Skin epidermis (tissue), 12 donors: ENCODE data around the gene SCARF2.
"Not testable (repeated sequence)": the region's sequence is repeated elsewhere in the genome, so short reads cannot be mapped to it uniquely, and the experiment has no call there.

Experiments used
- H3K27ac ChIP-seq, 21 experiments: fragments of 200-600 bp; sonication (generic) in 11 of 21; one replicate each; pipeline ENCODE4 v1.5.0; 2020; ENCODE audit warnings: mild to moderate bottlenecking in 3 of 21, inconsistent platforms in 2 of 21, moderate library complexity in 2 of 21
- H3K4me3 ChIP-seq, 7 experiments: fragments of 200-600 bp; sonication (generic) in 2 of 7; one replicate each; pipeline ENCODE4 v1.5.0; 2020; ENCODE audit warnings: inconsistent platforms in 2 of 7, mild to moderate bottlenecking in 2 of 7, moderate library complexity in 1 of 7

SCARF2 gene

GRCh38 chr22:20384171-20384570 is 53.5 kb downstream of the SCARF2 start:
- Histone ChIP-seq H3K27ac (no peak overlapping the region), H3K4me3 (no peak overlapping the region)

GRCh38 chr22:20383538-20383937 is 54.1 kb downstream of the SCARF2 start:
- no peak overlapping the region for H3K27ac ChIP-seq
- no peak overlapping the region for H3K4me3 ChIP-seq

DNA sequence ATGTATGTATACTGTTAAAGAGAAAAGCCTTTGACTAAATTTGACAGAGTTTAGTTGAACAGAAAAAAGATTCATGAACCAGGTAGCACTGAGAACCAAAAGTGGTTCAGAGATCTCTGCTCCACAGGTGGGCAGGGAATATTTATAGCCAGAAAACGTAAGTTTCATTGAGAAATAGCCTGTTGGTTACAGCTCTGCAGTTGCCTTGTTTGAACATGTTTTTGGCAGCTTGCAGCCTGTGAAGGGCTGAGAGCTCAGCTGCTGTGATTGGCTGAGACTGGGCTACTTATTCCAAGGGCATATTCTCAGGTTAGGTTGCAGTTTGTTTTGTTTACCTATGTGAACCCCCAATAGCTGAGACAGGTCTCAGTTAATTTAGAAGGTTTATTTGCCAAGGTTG is 57.1 kb downstream of the SCARF2 start:
- Histone ChIP-seq H3K27ac (no peak overlapping the region), H3K4me3 (no peak overlapping the region)

- H3K27ac ChIP-seq, H3K4me3 ChIP-seq: not testable (repeated sequence)
These were observed 58.9 kb downstream of the SCARF2 start for GRCh38 chr22:20378684-20379083.

- no peak overlapping the region for H3K27ac ChIP-seq
- no peak overlapping the region for H3K4me3 ChIP-seq
These were observed 59.5 kb downstream of the SCARF2 start for GRCh38 chr22:20378110-20378509.

DNA sequence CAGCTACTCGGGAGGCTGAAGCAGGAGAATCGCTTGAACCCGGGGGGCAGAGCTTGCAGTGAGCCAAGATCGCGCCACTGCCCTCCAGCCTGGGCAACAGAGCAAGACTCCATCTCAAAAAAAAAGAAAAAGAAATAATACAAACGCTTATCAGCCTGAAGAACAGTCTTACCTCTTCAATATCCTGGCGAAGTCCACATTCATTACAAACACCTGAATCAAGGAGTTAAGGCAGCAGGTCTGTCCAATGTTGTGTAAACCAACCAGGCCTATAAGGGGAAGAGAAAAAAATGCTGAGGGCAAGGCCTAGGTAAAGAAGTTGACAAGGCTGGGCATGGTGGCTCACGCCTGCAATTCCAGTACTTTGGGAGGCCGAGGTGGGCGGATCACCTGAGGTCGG is 60.6 kb downstream of the SCARF2 start:
- not testable (repeated sequence) for H3K27ac ChIP-seq

GRCh38 chr22:20376281-20376680 is 61.3 kb downstream of the SCARF2 start:
- not testable (repeated sequence) for H3K4me3 ChIP-seq

More for the DNA sequence above, 60.6 kb downstream of the SCARF2 start:
- not testable (repeated sequence) for H3K4me3 ChIP-seq

More at GRCh38 chr22:20376281-20376680, 61.3 kb downstream of the SCARF2 start:
- not testable (repeated sequence) for H3K27ac ChIP-seq
